Sigmoid colon (tissue), 7 donors: Measurements from ENCODE around the gene SRGAP1. TPM values are rescaled to one million over a fixed set of nuclear protein-coding genes. Genes with fewer than 3 reads are reported as not detected.

Experiments used
- DNase-seq: peaks from one replicate; pipeline ENCODE4 v3.0.0-alpha.2; 2019
- H3K27ac ChIP-seq, 4 donors: fragments of 200-600 bp; sonication (generic); one replicate each; pipeline ENCODE4 v1.5.1; 2016 to 2019; ENCODE audit warnings: mild to moderate bottlenecking in 1 of 4
- H3K27me3 ChIP-seq, 3 donors: fragments of 200-600 bp; sonication (generic); one replicate each; pipeline ENCODE4 v1.5.1; 2019; ENCODE audit warnings: mild to moderate bottlenecking in 1 of 3
- H3K36me3 ChIP-seq, 4 donors: fragments of 200-600 bp; sonication (generic); one replicate each; pipeline ENCODE4 v1.5.1; 2016 to 2019
- H3K4me1 ChIP-seq, 4 donors: fragments of 200-600 bp; sonication (generic); one replicate each; pipeline ENCODE4 v1.5.1; 2017 to 2019
- H3K4me3 ChIP-seq, 4 donors: fragments of 200-600 bp; sonication (generic); one replicate each; pipeline ENCODE4 v1.5.1; 2017 to 2019; ENCODE audit warnings: mild to moderate bottlenecking in 2 of 4, moderate library complexity in 1 of 4
- H3K9me3 ChIP-seq, 4 donors: fragments of 200-600 bp in 3 of 4; sonication (generic) in 3 of 4; one replicate each; pipeline versions ENCODE4 v1.5.1 to v1.6.1; 2013 to 2019
- CTCF ChIP-seq, 4 experiments: fragments of 450-650 bp in 3 of 4; fragments of 200-600 bp in 1 of 4; IDR thresholded peaks; one replicate each; pipeline ENCODE4 v1.5.1; 2016 to 2019; ENCODE audit warnings: antibody characterized with exemption in 4 of 4, mild to moderate bottlenecking in 3 of 4, moderate library complexity in 2 of 4
- EP300 ChIP-seq, 4 donors: sonication (generic); formaldehyde crosslinking; IDR thresholded peaks; one replicate each; pipeline ENCODE4 v1.6.1; 2017; ENCODE audit warnings: antibody characterized with exemption in 4 of 4
- POLR2A ChIP-seq, 2 donors: fragments of 450-650 bp; IDR thresholded peaks; one replicate each; pipeline ENCODE4 v1.6.1; 2016; ENCODE audit warnings: antibody characterized with exemption in 2 of 2, mild to moderate bottlenecking in 2 of 2, moderate library complexity in 2 of 2
- POLR2AphosphoS5 ChIP-seq, 4 donors: sonication (generic); formaldehyde crosslinking; IDR thresholded peaks; one replicate each; pipeline ENCODE4 v1.6.1; 2017; ENCODE audit warnings: antibody characterized with exemption in 4 of 4
- WGBS, 2 donors: extraction: QIAGEN DNeasy Blood & Tissue Kit; methylation state at CpG; one replicate each; pipeline ENCODE4 v1.1.7; 2013; 5-methylcytosine and 5-hydroxymethylcytosine counted together
- intact Hi-C: fragments of 100-400 bp; cut with DNase I; formaldehyde crosslinking; loops from one replicate; pipeline ENCODE4 v1.15.1; 2023
- polyA plus RNA-seq, 3 donors: library from polyadenylated mRNA; stranded (reverse); fragments of 200-250 nt; gene quantifications; one replicate each; pipeline ENCODE4 v1.2.3, GENCODE V29; 2013
- total RNA-seq, 4 donors: library from RNA; depleted of rRNA; stranded (reverse); fragments of >200 nt; gene quantifications; one replicate each; pipeline ENCODE4 v1.1.0, GENCODE V29; 2016
- donor health status: healthy with polysubstance abuse.
- donor health status: Bipolar disorder and iron deficiency.
- donor health status: healthy.

SRGAP1 gene
- total and polyA plus RNA-seq, 7 donors = 2.4 to 16.3 (median 5.4) TPM

DNA sequence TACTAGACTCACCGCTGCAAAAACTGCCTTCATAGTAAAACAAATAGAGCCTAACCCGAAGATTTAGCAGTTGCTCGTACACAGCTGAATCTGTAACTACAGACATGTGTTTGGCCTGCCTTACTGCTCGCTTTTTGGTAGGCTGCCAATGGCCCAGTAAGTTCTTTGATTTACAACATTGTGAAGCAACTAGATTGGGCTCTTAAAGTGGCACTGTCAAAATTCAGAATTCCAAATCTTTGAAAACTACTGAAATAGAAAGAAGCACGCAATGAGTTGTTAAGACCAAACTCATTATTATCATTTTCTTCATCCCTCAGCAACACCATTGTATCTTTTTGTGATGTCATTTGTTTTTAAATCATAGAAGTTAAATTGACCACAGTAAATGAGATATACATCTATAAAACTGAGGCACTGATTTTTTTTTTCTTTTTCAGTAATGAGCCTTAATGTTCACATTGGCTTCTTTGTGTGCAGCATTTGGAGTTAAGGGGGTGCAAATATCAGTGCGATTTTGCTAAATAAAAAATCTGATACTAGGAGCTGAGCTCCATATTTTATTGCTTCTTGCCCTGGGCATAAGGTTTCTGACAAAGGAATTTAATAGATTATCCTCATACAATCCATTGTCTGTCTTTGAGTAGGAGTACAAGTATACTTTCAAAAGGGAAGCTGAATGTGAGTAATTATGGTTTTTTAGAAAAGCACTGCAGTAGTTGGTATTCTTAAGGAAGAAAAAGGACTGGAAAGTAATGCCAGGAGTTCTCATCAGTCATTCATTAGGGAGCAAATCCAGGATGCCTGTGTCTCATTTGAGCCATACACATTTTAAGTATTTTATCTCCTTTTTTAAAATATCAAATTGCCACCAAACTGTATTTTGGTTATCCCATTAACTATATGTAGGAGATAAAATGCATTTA lies 239.0 kb downstream of the SRGAP1 start:
- peak; percentile 94 for DNase-seq
- TF ChIP-seq POLR2AphosphoS5 (IDR thresholded peaks at IDR 0.05) = peak; percentile 42 to 78 (median 71)
- TF ChIP-seq CTCF (IDR thresholded peaks at IDR 0.05) = no peak
- no peak for TF ChIP-seq POLR2A (IDR thresholded peaks at IDR 0.05)
- peak in 1 of 4 donors; percentile 34 for TF ChIP-seq EP300 (IDR thresholded peaks at IDR 0.05)
- Histone ChIP-seq H3K9me3 (no peaks in the 10 kb centered on the region), H3K27me3 (no peaks in the 10 kb centered on the region), H3K36me3 (no peaks in the 10 kb centered on the region), H3K4me3 (peak overlapping the region in 1 of 4 donors; percentile 7), H3K4me1 (peaks cover 0 to 63% (median 46%) of the 10 kb centered on the region in 4 donors), H3K27ac (peak overlapping the region; percentile 67 to 83 (median 77))
- 12 to 47% methylated on average over 6 of the region's 6 CpGs for WGBS, 2 donors
- intact Hi-C loops = loop anchor here (2.0 to 5.0 kb wide), 2 partner anchors 21 to 241 kb away; partner anchors contain the start of gene SRGAP1

GRCh38 chr12:64085154-64085553 lies 240.7 kb downstream of the SRGAP1 start:
- no peaks in the 10 kb centered on the region for H3K9me3 ChIP-seq
- TF ChIP-seq POLR2A (IDR thresholded peaks at IDR 0.05) = no peak
- TF ChIP-seq POLR2AphosphoS5 (IDR thresholded peaks at IDR 0.05) = no peak
- no peak for DNase-seq
- H3K36me3 ChIP-seq = no peaks in the 10 kb centered on the region
- peaks cover 0 to 70% (median 56%) of the 10 kb centered on the region in 4 donors for H3K4me1 ChIP-seq
- 91 to 93% methylated on average over 4 of the region's 4 CpGs for WGBS, 2 donors
- intact Hi-C loops = no loop called here
- no peak overlapping the region for H3K4me3 ChIP-seq
- H3K27ac ChIP-seq = peak overlapping the region in 2 of 4 donors; percentile 71 to 80
- no peaks in the 10 kb centered on the region for H3K27me3 ChIP-seq

- WGBS, 2 donors = 79 to 80% methylated on average over 4 of the region's 4 CpGs
- Histone ChIP-seq H3K4me3 (no peak overlapping the region), H3K27me3 (no peaks in the 10 kb centered on the region), H3K27ac (peak overlapping the region in 3 of 4 donors; percentile 68 to 80 (median 71)), H3K9me3 (no peaks in the 10 kb centered on the region), H3K36me3 (no peaks in the 10 kb centered on the region), H3K4me1 (peaks cover 0 to 61% (median 48%) of the 10 kb centered on the region in 4 donors)
- intact Hi-C loops = no loop called here
- DNase-seq = no peak
- TF ChIP-seq CTCF (IDR thresholded peaks at IDR 0.05) (no peak), EP300 (IDR thresholded peaks at IDR 0.05) (no peak), POLR2A (IDR thresholded peaks at IDR 0.05) (no peak), POLR2AphosphoS5 (IDR thresholded peaks at IDR 0.05) (no peak)
Measured at GRCh38 chr12:64085996-64086395, 241.5 kb downstream of the SRGAP1 start.

GRCh38 chr12:64086946-64087345 lies 242.4 kb downstream of the SRGAP1 start:
- Histone ChIP-seq H3K4me1 (peaks cover 0 to 54% (median 47%) of the 10 kb centered on the region in 4 donors), H3K4me3 (peak overlapping the region in 2 of 4 donors; percentile 15 to 24), H3K36me3 (no peaks in the 10 kb centered on the region), H3K9me3 (no peaks in the 10 kb centered on the region), H3K27ac (peak overlapping the region; percentile 59 to 80 (median 70)), H3K27me3 (no peaks in the 10 kb centered on the region)
- no peak for TF ChIP-seq EP300 (IDR thresholded peaks at IDR 0.05)
- TF ChIP-seq POLR2AphosphoS5 (IDR thresholded peaks at IDR 0.05) = no peak
- no peak for TF ChIP-seq POLR2A (IDR thresholded peaks at IDR 0.05)
- no peak for TF ChIP-seq CTCF (IDR thresholded peaks at IDR 0.05)
- DNase-seq = no peak
- WGBS, 2 donors = 84 to 92% methylated on average over 4 of the region's 4 CpGs
- intact Hi-C loops = no loop called here

GRCh38 chr12:64087761-64088160 lies 243.3 kb downstream of the SRGAP1 start:
- intact Hi-C loops = no loop called here
- peaks cover 0 to 46% (median 39%) of the 10 kb centered on the region in 4 donors for H3K4me1 ChIP-seq
- TF ChIP-seq POLR2A (IDR thresholded peaks at IDR 0.05) (no peak), EP300 (IDR thresholded peaks at IDR 0.05) (no peak), POLR2AphosphoS5 (IDR thresholded peaks at IDR 0.05) (no peak), CTCF (IDR thresholded peaks at IDR 0.05) (no peak)

More at GRCh38 chr12:64087761-64088160, 243.3 kb downstream of the SRGAP1 start:
- Histone ChIP-seq H3K27me3 (no peaks in the 10 kb centered on the region), H3K27ac (peak overlapping the region; percentile 59 to 80 (median 70)), H3K9me3 (no peaks in the 10 kb centered on the region), H3K36me3 (no peaks in the 10 kb centered on the region), H3K4me3 (no peak overlapping the region)
- no peak for DNase-seq
- WGBS, 2 donors = 75 to 83% methylated on average over 2 of the region's 2 CpGs
